B cell (primary cell): Measurements from ENCODE around the gene APLF. TPM values are rescaled to one million over a fixed set of nuclear protein-coding genes. Genes with fewer than 3 reads are reported as not detected.
"Not testable (repeated sequence)": the region's sequence is repeated elsewhere in the genome, so short reads cannot be mapped to it uniquely, and the experiment has no call there.

ENCODE experiments used
- ATAC-seq: fragments of 200-7000 bp; cut with Tn5 transposase; one replicate; pipeline ENCODE4 v1.10.0; 2021; ENCODE audit warnings: low read depth, mild to moderate bottlenecking, moderate number of reproducible peaks, moderate library complexity
- CTCF ChIA-PET: fragments of 350-600 bp; sonication (Branson Sonifier 250); formaldehyde crosslinking; loops from one replicate; lab custom pipeline; 2021; ENCODE audit warnings: antibody characterized with exemption, inconsistent platforms; lab: Charles Lee
- POLR2A ChIA-PET: fragments of 350-600 bp; sonication (Branson Sonifier 250); formaldehyde crosslinking; loops from one replicate; lab custom pipeline; 2021; ENCODE audit warnings: antibody characterized with exemption; lab: Charles Lee
- DNase-seq: peaks from one replicate; pipeline ENCODE4 v3.0.0; 2013
- H2AFZ ChIP-seq: 2 replicates; pipeline ENCODE4 v1.6.1; 2012; ENCODE audit warnings: mild to moderate bottlenecking, low read depth, low read length; ENCODE audit not compliant: insufficient read depth, poor library complexity, severe bottlenecking
- H3K27ac ChIP-seq, 2 donors: 1 replicate in 1 of 2; 2 replicates in 1 of 2; pipeline ENCODE4 v1.5.1; 2012 to 2013; ENCODE audit warnings: low read length in 2 of 2, mild to moderate bottlenecking in 2 of 2, moderate library complexity in 1 of 2
- H3K27me3 ChIP-seq, 4 experiments: fragments of 200-600 bp in 1 of 4; sonication (generic) in 1 of 4; replicated peaks in 1 of 4; 1 replicate in 2 of 4; 2 replicates in 2 of 4; pipeline versions ENCODE4 v1.6.1 to v1.7.0; 2013 to 2016; ENCODE audit warnings: low read length in 3 of 4, mild to moderate bottlenecking in 2 of 4, mixed read lengths in 1 of 4, moderate library complexity in 1 of 4; ENCODE audit not compliant: insufficient read depth in 4 of 4, control insufficient read depth in 3 of 4; ENCODE audit errors: control extremely low read depth in 1 of 4
- H3K36me3 ChIP-seq, 2 experiments: replicated peaks in 1 of 2; 1 replicate in 1 of 2; 2 replicates in 1 of 2; pipeline versions ENCODE4 v1.6.1 to v1.7.1; 2013; ENCODE audit warnings: low read length in 1 of 2; ENCODE audit not compliant: insufficient read depth in 2 of 2, control insufficient read depth in 1 of 2; ENCODE audit errors: control extremely low read depth in 1 of 2, extremely low read depth in 1 of 2
- H3K4me1 ChIP-seq, 2 donors: fragments of 200-600 bp in 1 of 2; sonication (generic) in 1 of 2; 1 replicate in 1 of 2; 2 replicates in 1 of 2; pipeline versions ENCODE4 v1.5.1 to v1.6.1; 2013 to 2017; ENCODE audit warnings: low read length in 2 of 2; ENCODE audit not compliant: control insufficient read depth in 2 of 2, insufficient read depth in 2 of 2
- H3K4me2 ChIP-seq: replicated peaks from 2 replicates; pipeline ENCODE3; 2012; ENCODE audit warnings: mild to moderate bottlenecking, low read depth, low read length; ENCODE audit not compliant: poor library complexity, severe bottlenecking
- H3K4me3 ChIP-seq, 5 experiments: fragments of 200-600 bp in 1 of 5; sonication (generic) in 1 of 5; 1 replicate in 3 of 5; 2 replicates in 2 of 5; pipeline versions ENCODE4 v1.5.1 to v1.7.0; 2011 to 2016; ENCODE audit warnings: low read length in 4 of 5, mild to moderate bottlenecking in 4 of 5, low read depth in 2 of 5, control low read depth in 1 of 5, moderate library complexity in 1 of 5; ENCODE audit not compliant: insufficient read depth in 1 of 5; ENCODE audit errors: control extremely low read depth in 1 of 5, extremely low read depth in 1 of 5
- H3K79me2 ChIP-seq: fragments of 200-600 bp; sonication (generic); one replicate; pipeline ENCODE4 v1.6.0; 2016; ENCODE audit warnings: low read length; ENCODE audit not compliant: control insufficient read depth, insufficient read depth
- H3K9ac ChIP-seq: fragments of 200-600 bp; sonication (generic); 2 replicates; pipeline ENCODE4 v1.6.1; 2017; ENCODE audit warnings: mild to moderate bottlenecking, low read length, moderate library complexity
- H3K9me3 ChIP-seq, 3 donors: one replicate each; pipeline versions ENCODE4 v1.6.1 to v1.7.1; 2013; ENCODE audit warnings: low read length in 2 of 3; ENCODE audit not compliant: control insufficient read depth in 2 of 3, insufficient read depth in 1 of 3; ENCODE audit errors: control extremely low read depth in 1 of 3
- H4K20me1 ChIP-seq: 2 replicates; pipeline ENCODE4 v1.6.0; 2012; ENCODE audit warnings: mild to moderate bottlenecking, low read length; ENCODE audit not compliant: insufficient read depth, control insufficient read depth, poor library complexity, severe bottlenecking
- H3K27ac Mint-ChIP-seq: one replicate; pipeline ENCODE4 v1.8.0; 2021; ENCODE audit warnings: mixed read lengths
- H3K27me3 Mint-ChIP-seq: one replicate; pipeline ENCODE4 v1.8.0; 2021; ENCODE audit warnings: mixed read lengths
- H3K4me1 Mint-ChIP-seq: one replicate; pipeline ENCODE4 v1.8.0; 2021; ENCODE audit warnings: mixed read lengths
- H3K4me3 Mint-ChIP-seq: one replicate; pipeline ENCODE4 v1.8.0; 2021; ENCODE audit warnings: mixed read lengths
- H3K9me3 Mint-ChIP-seq: one replicate; pipeline ENCODE4 v1.8.0; 2022; ENCODE audit warnings: mixed read lengths; ENCODE audit not compliant: insufficient read depth
- CTCF ChIP-seq: fragments of 200-600 bp; IDR thresholded peaks from one replicate; pipeline ENCODE4 v1.8.0; 2022; ENCODE audit warnings: antibody characterized with exemption, mild to moderate bottlenecking
- EZH2 ChIP-seq: IDR thresholded peaks from 2 replicates; pipeline ENCODE4 v1.6.1; 2012; ENCODE audit warnings: borderline replicate concordance, low read depth, mild to moderate bottlenecking, moderate library complexity, low read length; ENCODE audit not compliant: insufficient read depth, poor library complexity, severe bottlenecking
- WGBS: methylation state at CpG from one replicate; pipeline ENCODE4 v1.1.5; 2013; ENCODE audit warnings: missing lambda C conversion rate; ENCODE audit not compliant: insufficient coverage; 5-methylcytosine and 5-hydroxymethylcytosine counted together
- intact Hi-C: fragments of 100-400 bp; cut with micrococcal nuclease; formaldehyde crosslinking; loops from one replicate; pipeline ENCODE4 v1.10.0; 2022
- polyA plus RNA-seq: library from polyadenylated mRNA; depleted of rRNA; stranded (reverse); fragments of >200 nt; gene quantifications from 2 replicates; pipeline ENCODE4 v1.2.3, GENCODE V29; 2012
- total RNA-seq, 2 donors: library from RNA; stranded (reverse); fragments of 120-200 nt in 1 of 2; gene quantifications; 1 replicate in 1 of 2; 2 replicates in 1 of 2; pipeline versions ENCODE4 v1.2.3 to v1.2.4, GENCODE V29; 2013 to 2022

Gene APLF
- total and polyA plus RNA-seq, 2 donors (not counting 1 experiment from before 2014, with no cell fraction given): 1.3 to 6.3 TPM

- no peak overlapping the region for H3K4me2 ChIP-seq
- no peaks in the 10 kb centered on the region for H3K27me3 Mint-ChIP-seq
- no peaks in the 10 kb centered on the region for H3K79me2 ChIP-seq
- TF ChIP-seq CTCF (no peak), EZH2 (no peak)
- no peak overlapping the region for H2AFZ ChIP-seq
- intact Hi-C loops: no loop called here
- ChIA-PET CTCF (no interaction called here), POLR2A (no interaction called here)
- no peak overlapping the region for H3K4me3 ChIP-seq
- H3K4me3 Mint-ChIP-seq: no peak overlapping the region
- ATAC-seq: no peak
- no peaks in the 10 kb centered on the region for H3K27me3 ChIP-seq
- no peak overlapping the region for H3K27ac ChIP-seq
- H3K36me3 ChIP-seq: no peaks in the 10 kb centered on the region
- no CpG with 5 or more reads among the region's 1 CpG for WGBS
- no peaks in the 10 kb centered on the region for H3K4me1 Mint-ChIP-seq
- no peaks in the 10 kb centered on the region for H4K20me1 ChIP-seq
- no peak overlapping the region for H3K27ac Mint-ChIP-seq
- no peak overlapping the region for H3K9ac ChIP-seq
- no peaks in the 10 kb centered on the region for H3K4me1 ChIP-seq
- H3K9me3 Mint-ChIP-seq: no peaks in the 10 kb centered on the region
- H3K9me3 ChIP-seq: no peaks in the 10 kb centered on the region
- no peak for DNase-seq
These were observed 81.0 kb downstream of the APLF start for GRCh38 chr2:68548396-68548795.

- H3K4me2 ChIP-seq: no peak overlapping the region
- DNase-seq (no peak), ATAC-seq (no peak)
- H3K9ac ChIP-seq: no peak overlapping the region
- no peak overlapping the region for H2AFZ ChIP-seq
- no peak overlapping the region for H3K4me3 ChIP-seq
- no peaks in the 10 kb centered on the region for H3K36me3 ChIP-seq
- Mint-ChIP-seq H3K4me1 (no peaks in the 10 kb centered on the region), H3K9me3 (no peaks in the 10 kb centered on the region), H3K27ac (no peak overlapping the region), H3K27me3 (no peaks in the 10 kb centered on the region), H3K4me3 (no peak overlapping the region)
- H3K79me2 ChIP-seq: no peaks in the 10 kb centered on the region
- H4K20me1 ChIP-seq: no peaks in the 10 kb centered on the region
- TF ChIP-seq EZH2: no peak
- TF ChIP-seq CTCF: no peak
- no peaks in the 10 kb centered on the region for H3K27me3 ChIP-seq
- ChIA-PET POLR2A (no interaction called here), CTCF (no interaction called here)
- intact Hi-C loops: no loop called here
- WGBS: no CpG with 5 or more reads among the region's 1 CpG
- no peak overlapping the region for H3K27ac ChIP-seq
- no peaks in the 10 kb centered on the region for H3K9me3 ChIP-seq
- H3K4me1 ChIP-seq: no peaks in the 10 kb centered on the region
These were observed 85.7 kb downstream of the APLF start for GRCh38 chr2:68553098-68553497.

- DNase-seq, H3K4me1 ChIP-seq, H3K79me2 ChIP-seq, H4K20me1 ChIP-seq, H3K9ac ChIP-seq, intact Hi-C loops, H3K27ac Mint-ChIP-seq, H3K27me3 ChIP-seq, H3K4me2 ChIP-seq, ATAC-seq, H3K4me1 Mint-ChIP-seq, CTCF ChIA-PET, H3K9me3 ChIP-seq, H3K4me3 ChIP-seq, H3K9me3 Mint-ChIP-seq, H3K27me3 Mint-ChIP-seq, H2AFZ ChIP-seq, POLR2A ChIA-PET, H3K27ac ChIP-seq, H3K4me3 Mint-ChIP-seq, H3K36me3 ChIP-seq: not testable (repeated sequence)
- WGBS: 100% methylated on average over 3 of the region's 5 CpGs
These were observed 88.2 kb downstream of the APLF start for GRCh38 chr2:68555425-68556206.
